ENCODE data around the gene SDC1.

The SDC1 gene

GRCh38 chr2:20169796-20170703 is 54.9 kb downstream of the SDC1 start:
- DNase-seq (ENCODE audit: low read depth) = no peak

GRCh38 chr2:20168727-20169696 is 55.9 kb downstream of the SDC1 start:
- DNase-seq (ENCODE audit: low read depth) = no peak

DNA sequence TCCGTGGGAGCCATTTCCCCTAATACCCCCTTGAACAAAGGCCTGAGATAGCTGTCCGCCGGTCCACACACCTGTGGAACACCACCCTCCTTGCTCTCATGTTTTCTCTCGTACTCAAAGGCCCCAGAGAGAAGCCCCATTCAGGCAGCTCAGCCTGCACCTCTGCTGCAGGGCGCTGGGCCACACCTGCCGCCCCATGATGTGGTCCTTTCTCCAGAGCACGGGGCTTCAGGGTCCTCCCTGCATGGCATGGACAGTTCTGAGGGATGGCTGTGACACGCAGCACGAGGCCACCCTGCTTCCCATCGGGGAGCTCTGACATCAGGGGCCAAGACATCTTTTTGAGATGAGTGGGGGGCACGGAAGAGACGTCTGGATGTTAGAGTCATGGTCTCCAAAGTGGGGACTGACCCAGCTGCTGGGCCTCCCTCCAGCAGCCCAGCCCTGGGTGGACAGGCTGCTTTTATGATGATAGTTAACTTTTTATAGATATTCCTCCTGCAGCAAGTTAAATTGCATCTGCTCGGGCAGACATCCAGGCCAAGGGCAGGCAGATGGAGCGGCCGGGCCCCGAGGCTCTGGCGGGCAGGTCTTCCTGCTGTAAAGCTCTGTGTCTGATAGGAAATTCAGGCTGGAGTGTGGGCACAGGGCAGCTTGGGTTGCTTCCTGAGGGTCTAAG is 56.7 kb downstream of the SDC1 start:
- DNase-seq (ENCODE audit: low read depth) = no peak

GRCh38 chr2:20167356-20167755 is 57.6 kb downstream of the SDC1 start:
- no peak for DNase-seq (ENCODE audit: low read depth)

DNA sequence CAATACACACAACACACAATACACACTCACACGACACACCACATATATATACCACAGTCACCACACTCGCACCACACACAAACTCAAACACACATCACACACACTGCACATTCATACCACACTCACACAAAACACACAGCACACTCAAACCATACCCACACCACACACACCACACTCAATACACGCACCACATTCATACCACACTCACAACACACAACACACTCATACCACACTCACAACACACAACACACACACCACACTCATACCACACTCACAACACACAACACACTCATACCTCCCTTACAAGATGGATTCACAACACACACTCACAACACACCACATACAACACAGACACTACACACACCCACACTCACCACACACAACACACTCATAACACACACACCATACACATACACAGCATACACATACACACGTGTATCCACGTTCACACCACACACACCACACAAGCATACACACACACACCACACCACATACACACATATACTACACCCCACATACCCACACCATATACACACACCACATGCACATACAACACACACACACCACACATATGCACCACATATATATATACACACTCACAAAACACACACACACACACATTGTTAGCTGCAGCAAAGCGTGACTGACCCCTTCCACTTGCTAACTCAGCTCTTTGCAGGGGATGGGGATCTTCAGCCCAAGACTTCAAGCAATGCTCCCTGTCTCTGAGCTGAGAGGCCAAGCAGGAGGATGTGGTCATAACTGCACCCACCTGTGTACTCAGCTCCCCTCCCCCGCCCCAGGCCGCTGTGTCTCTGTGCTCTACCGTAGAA is 59.0 kb downstream of the SDC1 start:
- DNase-seq (ENCODE audit: low read depth) = no peak

DNA sequence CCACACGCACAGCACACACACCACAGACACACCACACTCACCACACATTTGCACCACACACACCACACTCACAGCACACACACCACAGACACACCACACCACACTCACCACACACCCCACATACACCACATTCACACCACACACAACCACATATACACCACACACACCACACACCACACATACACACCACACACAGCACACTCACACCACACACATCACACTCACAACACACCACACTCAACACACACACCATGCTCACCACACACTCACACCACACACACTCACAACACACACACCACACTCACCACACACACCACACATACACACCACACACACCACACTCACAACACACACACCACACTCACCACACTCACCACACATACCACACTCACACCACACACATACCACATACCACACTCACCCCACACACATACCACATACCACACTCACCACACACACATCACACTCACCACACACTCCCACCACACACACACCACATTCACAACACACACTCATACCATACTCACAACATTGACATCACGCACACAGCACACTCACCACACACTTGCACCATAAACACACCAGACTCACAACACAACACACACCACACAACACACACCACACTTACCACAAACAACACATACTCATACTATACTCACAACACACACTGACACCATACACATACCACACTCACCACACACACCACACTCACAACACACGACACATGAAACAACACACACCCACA is 60.0 kb downstream of the SDC1 start:
- no peak for DNase-seq (ENCODE audit: low read depth)

GRCh38 chr2:20164061-20164733 is 60.7 kb downstream of the SDC1 start:
- DNase-seq (ENCODE audit: low read depth) = no peak

DNA sequence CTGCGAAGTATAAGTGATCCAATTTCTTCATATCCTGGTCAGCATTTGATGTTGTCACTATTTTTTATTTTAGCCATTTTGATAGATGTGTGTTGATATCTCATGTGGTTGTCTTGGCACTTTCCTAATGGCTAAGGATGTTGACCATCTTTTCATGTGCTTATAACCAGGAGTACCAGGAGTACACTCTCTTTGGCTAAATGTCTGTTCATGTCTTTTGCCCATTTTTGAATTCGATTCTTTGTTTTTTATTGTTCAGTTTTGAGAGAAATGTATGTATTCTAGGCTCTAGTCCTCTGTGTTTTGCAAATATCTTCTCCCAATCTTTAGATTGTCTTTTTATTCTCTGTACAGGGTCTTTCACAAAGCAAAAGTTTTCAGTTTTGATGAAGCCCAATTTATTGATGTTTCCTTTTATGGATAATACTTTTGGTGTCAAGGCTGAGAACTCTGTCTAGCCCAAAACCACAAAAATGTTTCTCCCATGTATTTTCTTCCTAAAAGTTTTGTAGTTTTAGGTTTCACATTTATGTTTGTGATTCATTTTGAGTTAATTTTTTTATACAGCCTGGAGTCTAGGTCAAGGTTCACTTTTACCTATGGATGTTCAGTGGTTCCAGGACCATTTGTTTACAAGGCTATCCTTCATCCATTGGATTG is 65.4 kb downstream of the SDC1 start:
- DNase-seq (ENCODE audit: low read depth) = no peak

DNA sequence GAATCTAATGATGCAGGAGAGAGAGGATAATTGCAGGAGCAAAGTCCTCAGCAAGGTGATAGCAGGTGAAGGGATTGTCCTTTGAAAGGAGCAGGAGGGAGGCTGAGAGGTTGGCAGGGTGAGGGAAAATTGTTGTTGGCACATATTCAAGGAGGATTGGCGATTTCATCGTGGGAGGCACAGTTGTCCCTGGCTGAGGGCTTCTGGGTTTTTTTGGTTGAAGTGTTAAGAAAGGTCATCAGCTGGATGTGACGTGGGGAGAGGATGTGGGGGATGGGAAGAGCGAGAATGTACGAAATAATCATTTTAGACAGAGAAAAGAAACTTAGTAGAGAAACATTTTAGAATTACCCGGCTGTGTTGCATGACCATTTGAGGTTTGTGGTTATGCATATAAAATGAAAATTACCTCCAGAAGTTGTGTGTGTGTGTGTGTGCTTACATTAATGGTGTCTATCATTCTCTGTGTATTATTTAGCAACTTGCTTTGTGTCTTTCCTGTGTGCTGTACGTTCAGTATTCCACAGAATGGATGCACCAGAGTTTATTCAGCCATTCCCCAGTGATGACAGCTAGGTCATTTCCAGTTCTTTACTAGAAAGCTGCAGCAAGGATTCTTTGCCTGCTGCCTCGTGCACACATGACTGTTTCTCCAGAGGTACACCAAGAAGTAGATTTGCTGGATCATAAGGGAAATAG is 67.6 kb downstream of the SDC1 start:
- no peak for DNase-seq (ENCODE audit: low read depth)

DNA sequence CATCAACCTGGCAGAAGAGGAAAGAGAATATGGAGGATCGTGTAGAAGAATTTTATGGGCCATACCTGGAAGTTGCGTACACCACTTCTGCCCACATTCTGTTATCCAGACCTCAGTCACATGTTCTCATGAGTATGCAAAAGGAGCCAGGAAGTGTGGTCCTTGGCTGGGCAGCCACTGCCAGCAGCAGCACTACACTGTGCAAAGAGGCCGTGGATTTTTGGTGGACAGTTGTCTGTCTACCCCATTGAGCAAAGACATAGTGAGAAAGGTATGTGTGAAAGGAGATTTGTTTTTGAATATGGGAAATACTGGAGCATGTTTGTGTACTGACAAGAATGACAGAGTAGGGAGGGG is 68.1 kb downstream of the SDC1 start:
- no peak for DNase-seq (ENCODE audit: low read depth)

- DNase-seq (ENCODE audit: low read depth) = no peak
Measured at GRCh38 chr2:20156076-20156759, 68.7 kb downstream of the SDC1 start.

DNA sequence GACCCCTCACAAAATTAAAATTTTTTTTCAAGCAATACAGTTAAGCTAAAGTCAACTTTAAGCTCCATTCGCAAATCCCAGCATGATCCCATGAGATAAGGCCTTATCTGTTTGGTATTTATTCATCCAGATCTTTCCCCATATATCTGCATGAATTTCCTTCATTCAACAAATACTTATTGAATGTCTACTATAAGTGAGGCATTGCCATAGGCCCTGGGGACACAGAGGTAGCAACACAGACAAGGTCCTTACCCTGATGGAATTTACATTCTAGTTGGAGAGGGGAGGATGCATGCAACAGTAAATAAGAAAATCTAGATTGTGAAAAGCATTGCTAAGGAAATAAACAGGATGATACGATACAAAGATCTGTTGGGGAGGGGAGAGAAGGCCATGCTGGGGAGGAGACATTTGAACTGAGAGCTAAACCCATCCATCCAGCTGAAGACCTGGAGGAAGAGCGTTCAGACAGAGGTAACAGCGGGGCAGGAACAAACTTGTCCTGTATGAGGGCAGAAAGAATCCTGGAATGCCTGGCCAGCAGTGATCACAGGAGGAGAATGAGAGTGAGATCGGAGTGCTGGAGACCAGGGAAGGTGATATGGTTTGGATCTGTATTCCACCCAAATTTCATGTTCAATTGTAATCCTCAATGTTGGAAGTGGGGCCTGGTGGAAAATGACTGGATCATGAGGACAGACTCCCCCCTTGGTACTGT is 71.6 kb downstream of the SDC1 start:
- no peak for DNase-seq (ENCODE audit: low read depth)

- DNase-seq (ENCODE audit: low read depth) = no peak
Measured at GRCh38 chr2:20150806-20151571, 73.9 kb downstream of the SDC1 start.

Data from non-pigmented ciliary epithelial cell (primary cell).